ENCODE results near the gene SBF2.

SBF2 gene

DNA sequence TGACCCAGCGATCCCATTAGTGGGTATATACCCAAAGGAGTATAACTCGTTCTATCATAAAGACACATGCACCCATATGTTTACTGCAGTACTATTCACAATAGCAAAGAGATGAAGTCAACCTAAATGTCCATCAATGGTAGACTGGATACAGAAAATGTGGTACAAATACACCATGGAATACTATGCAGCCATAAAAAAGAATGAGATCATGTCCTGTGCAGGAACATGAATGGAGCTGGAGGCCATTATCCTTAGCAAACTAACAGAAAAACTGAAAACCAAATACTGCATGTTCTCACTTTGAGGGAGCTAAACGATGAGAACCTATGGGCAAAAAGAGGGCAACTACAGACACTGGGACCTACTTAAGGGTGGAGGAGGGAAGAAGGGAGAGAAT lies 146.8 kb downstream of the SBF2 start:
- Histone ChIP-seq H4K20me1 (ENCODE audit: insufficient read depth, low read length) (no peaks in the 10 kb centered on the region), H3K9ac (ENCODE audit: low read length) (no peak overlapping the region), H3K36me3 (ENCODE audit: insufficient read depth, low read length) (no peaks in the 10 kb centered on the region), H3K4me3 (ENCODE audit: low read depth, low read length, poor library complexity, severe bottlenecking) (no peak overlapping the region), H3K4me2 (ENCODE audit: low read length) (no peak overlapping the region), H3K27ac (ENCODE audit: low read depth, low read length, poor library complexity, severe bottlenecking) (no peak overlapping the region), H3F3A (ENCODE audit: insufficient read depth, low read length) (no peaks in the 10 kb centered on the region), H3K27me3 (ENCODE audit: insufficient read depth, low read length) (no peaks in the 10 kb centered on the region), H3K4me1 (ENCODE audit: insufficient read depth, low read length, severe bottlenecking) (no peaks in the 10 kb centered on the region), H3K9me3 (ENCODE audit: low read length) (no peaks in the 10 kb centered on the region), H2AFZ (ENCODE audit: low read length) (no peak overlapping the region), H3K9me2 (ENCODE audit: low read depth, low read length) (no peaks in the 10 kb centered on the region), H3K79me2 (ENCODE audit: insufficient read depth, low read length) (no peaks in the 10 kb centered on the region)
- TF ChIP-seq EZH2 (IDR thresholded peaks at IDR 0.05; ENCODE audit: borderline replicate concordance, low read length), result no peak
- TF ChIP-seq, protein P1, sequence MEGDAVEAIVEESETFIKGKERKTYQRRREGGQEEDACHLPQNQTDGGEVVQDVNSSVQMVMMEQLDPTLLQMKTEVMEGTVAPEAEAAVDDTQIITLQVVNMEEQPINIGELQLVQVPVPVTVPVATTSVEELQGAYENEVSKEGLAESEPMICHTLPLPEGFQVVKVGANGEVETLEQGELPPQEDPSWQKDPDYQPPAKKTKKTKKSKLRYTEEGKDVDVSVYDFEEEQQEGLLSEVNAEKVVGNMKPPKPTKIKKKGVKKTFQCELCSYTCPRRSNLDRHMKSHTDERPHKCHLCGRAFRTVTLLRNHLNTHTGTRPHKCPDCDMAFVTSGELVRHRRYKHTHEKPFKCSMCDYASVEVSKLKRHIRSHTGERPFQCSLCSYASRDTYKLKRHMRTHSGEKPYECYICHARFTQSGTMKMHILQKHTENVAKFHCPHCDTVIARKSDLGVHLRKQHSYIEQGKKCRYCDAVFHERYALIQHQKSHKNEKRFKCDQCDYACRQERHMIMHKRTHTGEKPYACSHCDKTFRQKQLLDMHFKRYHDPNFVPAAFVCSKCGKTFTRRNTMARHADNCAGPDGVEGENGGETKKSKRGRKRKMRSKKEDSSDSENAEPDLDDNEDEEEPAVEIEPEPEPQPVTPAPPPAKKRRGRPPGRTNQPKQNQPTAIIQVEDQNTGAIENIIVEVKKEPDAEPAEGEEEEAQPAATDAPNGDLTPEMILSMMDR (IDR thresholded peaks at IDR 0.05; ENCODE audit: low read length), result no peak

DNA sequence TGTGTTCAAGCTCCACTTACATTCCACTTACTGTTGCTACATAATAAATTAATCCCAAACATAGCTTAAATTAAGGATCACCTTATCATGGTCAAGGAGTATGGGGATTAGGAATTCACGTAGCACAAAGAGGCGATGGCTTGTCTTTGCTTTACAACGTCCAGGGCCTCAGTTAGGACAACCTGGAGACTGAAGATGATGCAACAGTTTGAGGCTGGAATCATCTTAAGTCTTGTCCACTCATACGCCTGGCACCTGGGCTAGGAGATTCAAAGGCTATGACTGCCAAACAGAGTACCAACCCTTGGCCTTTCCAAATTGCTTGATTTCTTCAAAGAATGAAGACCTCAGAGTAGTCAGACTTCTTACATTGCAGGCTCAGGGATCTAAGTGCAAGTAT lies 149.1 kb downstream of the SBF2 start:
- no peak overlapping the region for H3K4me2 ChIP-seq (ENCODE audit: low read length)
- H4K20me1 ChIP-seq (ENCODE audit: insufficient read depth, low read length), result no peaks in the 10 kb centered on the region
- H3K9me3 ChIP-seq (ENCODE audit: low read length), result no peaks in the 10 kb centered on the region
- no peak overlapping the region for H2AFZ ChIP-seq (ENCODE audit: low read length)
- no peak overlapping the region for H3K4me3 ChIP-seq (ENCODE audit: low read depth, low read length, poor library complexity, severe bottlenecking)
- H3K36me3 ChIP-seq (ENCODE audit: insufficient read depth, low read length), result no peaks in the 10 kb centered on the region
- H3K9ac ChIP-seq (ENCODE audit: low read length), result no peak overlapping the region
- no peak for TF ChIP-seq EZH2 (IDR thresholded peaks at IDR 0.05; ENCODE audit: borderline replicate concordance, low read length)
- TF ChIP-seq, protein P1 (IDR thresholded peaks at IDR 0.05; ENCODE audit: low read length), result no peak
- H3K9me2 ChIP-seq (ENCODE audit: low read depth, low read length), result no peaks in the 10 kb centered on the region
- no peaks in the 10 kb centered on the region for H3F3A ChIP-seq (ENCODE audit: insufficient read depth, low read length)
- H3K4me1 ChIP-seq (ENCODE audit: insufficient read depth, low read length, severe bottlenecking), result no peaks in the 10 kb centered on the region
- no peak overlapping the region for H3K27ac ChIP-seq (ENCODE audit: low read depth, low read length, poor library complexity, severe bottlenecking)
- H3K79me2 ChIP-seq (ENCODE audit: insufficient read depth, low read length), result no peaks in the 10 kb centered on the region
- H3K27me3 ChIP-seq (ENCODE audit: insufficient read depth, low read length), result no peaks in the 10 kb centered on the region

DNA sequence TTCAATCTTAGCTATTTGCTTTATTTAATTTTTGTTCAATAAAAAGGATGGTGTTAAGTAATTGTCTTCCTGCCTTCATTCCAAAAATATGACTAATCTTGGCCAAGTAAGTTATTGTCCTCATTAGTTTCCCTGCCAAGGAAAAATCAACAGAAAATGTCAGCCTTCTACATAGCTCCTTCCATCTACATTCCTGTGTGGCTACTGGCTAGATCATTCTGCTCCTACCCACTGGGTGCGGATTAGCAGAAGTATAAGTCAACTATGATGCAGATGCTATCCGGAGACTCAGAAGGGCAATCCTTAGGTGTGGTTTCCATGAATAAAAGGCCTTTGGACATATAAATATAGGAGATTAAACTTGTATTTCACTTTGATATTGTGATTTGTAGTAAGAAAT lies 154.4 kb downstream of the SBF2 start:
- no peak for TF ChIP-seq EZH2 (IDR thresholded peaks at IDR 0.05; ENCODE audit: borderline replicate concordance, low read length)
- TF ChIP-seq, protein P1 (IDR thresholded peaks at IDR 0.05; ENCODE audit: low read length), result no peak
- H3K9ac ChIP-seq (ENCODE audit: low read length), result no peak overlapping the region
- H3F3A ChIP-seq (ENCODE audit: insufficient read depth, low read length), result no peaks in the 10 kb centered on the region
- H3K36me3 ChIP-seq (ENCODE audit: insufficient read depth, low read length), result no peaks in the 10 kb centered on the region
- H2AFZ ChIP-seq (ENCODE audit: low read length), result no peak overlapping the region
- no peak overlapping the region for H3K4me3 ChIP-seq (ENCODE audit: low read depth, low read length, poor library complexity, severe bottlenecking)
- no peaks in the 10 kb centered on the region for H3K4me1 ChIP-seq (ENCODE audit: insufficient read depth, low read length, severe bottlenecking)
- H4K20me1 ChIP-seq (ENCODE audit: insufficient read depth, low read length), result no peaks in the 10 kb centered on the region
- H3K9me3 ChIP-seq (ENCODE audit: low read length), result peaks cover 2% of the 10 kb centered on the region; the same call in 1 of the 2 replicates
- no peak overlapping the region for H3K4me2 ChIP-seq (ENCODE audit: low read length)
- no peaks in the 10 kb centered on the region for H3K79me2 ChIP-seq (ENCODE audit: insufficient read depth, low read length)
- no peaks in the 10 kb centered on the region for H3K27me3 ChIP-seq (ENCODE audit: insufficient read depth, low read length)
- H3K9me2 ChIP-seq (ENCODE audit: low read depth, low read length), result no peaks in the 10 kb centered on the region
- H3K27ac ChIP-seq (ENCODE audit: low read depth, low read length, poor library complexity, severe bottlenecking), result no peak overlapping the region

Measured in OCI-LY1 (cell line).